Left ventricle myocardium inferior (tissue), 1 donor: Measurements from ENCODE around the gene ACO2. TPM values are rescaled to one million over a fixed set of nuclear protein-coding genes. Genes with fewer than 3 reads are reported as not detected.
A peak's percentile ranks its signal among the peaks of the same experiment; 100 is the strongest.

Source experiments
- DNase-seq: peaks from one replicate; pipeline ENCODE4 v3.0.0-alpha.2; 2020
- H3K27ac ChIP-seq: fragments of 200-600 bp; replicated peaks from 2 replicates; pipeline ENCODE4 v1.8.0; 2021
- H3K27me3 ChIP-seq: fragments of 200-600 bp; 2 replicates; pipeline ENCODE4 v1.8.0; 2021; ENCODE audit warnings: low read depth
- H3K36me3 ChIP-seq: fragments of 200-600 bp; 2 replicates; pipeline ENCODE4 v1.8.0; 2021
- H3K4me1 ChIP-seq: fragments of 200-600 bp; 2 replicates; pipeline ENCODE4 v1.8.0; 2021
- H3K4me3 ChIP-seq: fragments of 200-600 bp; 2 replicates; pipeline ENCODE4 v1.8.0; 2021; ENCODE audit warnings: mild to moderate bottlenecking, moderate library complexity
- H3K9me3 ChIP-seq: fragments of 200-600 bp; replicated peaks from 2 replicates; pipeline ENCODE4 v1.8.0; 2021
- CTCF ChIP-seq: fragments of 200-600 bp; IDR thresholded peaks from 2 replicates; pipeline ENCODE4 v1.8.0; 2021; ENCODE audit warnings: antibody characterized with exemption, mild to moderate bottlenecking, borderline replicate concordance
- intact Hi-C: fragments of 100-400 bp; cut with micrococcal nuclease; formaldehyde crosslinking; loops from one replicate; pipeline ENCODE4 v1.11.0; 2022
- total RNA-seq: library from RNA; stranded (reverse); fragmentation: NEBNext Ultra II Directional; extraction: Animal tissue kit (Norgen Biotek cat#: 25700); gene quantifications from one replicate; pipeline ENCODE4 v1.2.1, GENCODE V29; 2021
- donor health status: DM: no; HTN: yes; CAD: no; lungs with severe emphysema.

ACO2 gene
- total RNA-seq, 1 donor from 2014 or later: 851 TPM

GRCh38 chr22:41504397-41504796 is 35.5 kb downstream of the ACO2 start:
- DNase-seq: peak; percentile 61
- Histone ChIP-seq H3K4me1 (peaks cover 99% of the 10 kb centered on the region), H3K27me3 (no peaks in the 10 kb centered on the region), H3K4me3 (no peak overlapping the region), H3K36me3 (peaks cover 87% of the 10 kb centered on the region), H3K9me3 (no peaks in the 10 kb centered on the region), H3K27ac (peak overlapping the region; percentile 92)
- no peak for TF ChIP-seq CTCF
- intact Hi-C loops: no loop called here

- Histone ChIP-seq H3K9me3 (no peaks in the 10 kb centered on the region), H3K36me3 (peaks cover 87% of the 10 kb centered on the region), H3K4me3 (no peak overlapping the region), H3K4me1 (peaks cover 99% of the 10 kb centered on the region), H3K27me3 (no peaks in the 10 kb centered on the region), H3K27ac (peak overlapping the region; percentile 92)
- intact Hi-C loops: no loop called here
- DNase-seq: no peak
- no peak for TF ChIP-seq CTCF
These were observed 35.9 kb downstream of the ACO2 start for GRCh38 chr22:41504816-41505215.

- peaks cover 83% of the 10 kb centered on the region for H3K36me3 ChIP-seq
- H3K4me1 ChIP-seq: peaks cover 99% of the 10 kb centered on the region
- H3K4me3 ChIP-seq: no peak overlapping the region
- intact Hi-C loops: no loop called here
- H3K9me3 ChIP-seq: no peaks in the 10 kb centered on the region
- H3K27me3 ChIP-seq: no peaks in the 10 kb centered on the region
- DNase-seq: no peak
- no peak for TF ChIP-seq CTCF
- peak overlapping the region; percentile 92 for H3K27ac ChIP-seq
These were observed 36.7 kb downstream of the ACO2 start for GRCh38 chr22:41505511-41506220.

GRCh38 chr22:41507330-41508063 is 38.6 kb downstream of the ACO2 start:
- Histone ChIP-seq H3K27me3 (no peaks in the 10 kb centered on the region), H3K36me3 (peaks cover 83% of the 10 kb centered on the region), H3K4me1 (peaks cover 100% of the 10 kb centered on the region), H3K27ac (peak overlapping the region; percentile 92), H3K9me3 (no peaks in the 10 kb centered on the region), H3K4me3 (no peak overlapping the region)
- DNase-seq: no peak
- intact Hi-C loops: no loop called here
- TF ChIP-seq CTCF: no peak

GRCh38 chr22:41508770-41509170 is 39.9 kb downstream of the ACO2 start:
- no peaks in the 10 kb centered on the region for H3K27me3 ChIP-seq
- peaks cover 100% of the 10 kb centered on the region for H3K4me1 ChIP-seq
- peaks cover 83% of the 10 kb centered on the region for H3K36me3 ChIP-seq
- DNase-seq: peak; percentile 60
- no peaks in the 10 kb centered on the region for H3K9me3 ChIP-seq
- H3K27ac ChIP-seq: peak overlapping the region; percentile 92
- no peak overlapping the region for H3K4me3 ChIP-seq
- intact Hi-C loops: no loop called here
- peak; percentile 29 for TF ChIP-seq CTCF
